22Rv1 (cell line): ENCODE results near the gene OR10A3.

ENCODE experiments used
- ZFX ChIP-seq: fragments of 450-650 bp; IDR thresholded peaks from 2 replicates; pipeline ENCODE4 v1.6.1; 2017; ENCODE audit warnings: antibody characterized with exemption, borderline replicate concordance
- TF ChIP-seq, protein P1 (sequence below): fragments of 450-650 bp; IDR thresholded peaks from 2 replicates; pipeline ENCODE4 v1.5.1; 2017; ENCODE audit warnings: mild to moderate bottlenecking

DNA sequence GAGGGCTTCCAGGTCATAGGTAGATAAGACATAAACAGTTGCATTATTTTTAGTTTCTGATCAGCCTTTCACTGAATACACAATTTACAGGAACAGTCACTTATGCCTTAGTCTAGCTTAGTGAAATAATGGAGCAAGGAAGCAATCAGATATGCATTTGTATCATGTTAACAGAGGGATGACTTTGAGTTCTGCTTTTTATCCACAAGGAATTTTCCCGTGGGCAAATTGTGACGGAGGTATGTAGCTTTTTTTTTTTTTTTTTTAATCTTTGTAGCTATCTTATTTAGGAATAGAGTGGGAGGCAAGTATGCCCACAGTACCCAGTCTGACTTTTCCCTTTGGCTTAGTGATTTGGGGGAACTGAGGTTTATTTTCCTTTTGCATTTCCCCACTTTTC lies 27.2 kb upstream of the OR10A3 start:
- TF ChIP-seq, protein P1, sequence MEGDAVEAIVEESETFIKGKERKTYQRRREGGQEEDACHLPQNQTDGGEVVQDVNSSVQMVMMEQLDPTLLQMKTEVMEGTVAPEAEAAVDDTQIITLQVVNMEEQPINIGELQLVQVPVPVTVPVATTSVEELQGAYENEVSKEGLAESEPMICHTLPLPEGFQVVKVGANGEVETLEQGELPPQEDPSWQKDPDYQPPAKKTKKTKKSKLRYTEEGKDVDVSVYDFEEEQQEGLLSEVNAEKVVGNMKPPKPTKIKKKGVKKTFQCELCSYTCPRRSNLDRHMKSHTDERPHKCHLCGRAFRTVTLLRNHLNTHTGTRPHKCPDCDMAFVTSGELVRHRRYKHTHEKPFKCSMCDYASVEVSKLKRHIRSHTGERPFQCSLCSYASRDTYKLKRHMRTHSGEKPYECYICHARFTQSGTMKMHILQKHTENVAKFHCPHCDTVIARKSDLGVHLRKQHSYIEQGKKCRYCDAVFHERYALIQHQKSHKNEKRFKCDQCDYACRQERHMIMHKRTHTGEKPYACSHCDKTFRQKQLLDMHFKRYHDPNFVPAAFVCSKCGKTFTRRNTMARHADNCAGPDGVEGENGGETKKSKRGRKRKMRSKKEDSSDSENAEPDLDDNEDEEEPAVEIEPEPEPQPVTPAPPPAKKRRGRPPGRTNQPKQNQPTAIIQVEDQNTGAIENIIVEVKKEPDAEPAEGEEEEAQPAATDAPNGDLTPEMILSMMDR, result no peak
- no peak for TF ChIP-seq ZFX
